ENCODE results near the gene PTH1R. TPM values are rescaled to one million over a fixed set of nuclear protein-coding genes. Genes with fewer than 3 reads are reported as not detected.
A peak's percentile ranks its signal among the peaks of the same experiment; 100 is the strongest.

Gene PTH1R
- total RNA-seq, 1 donor from 2014 or later = 5.7 TPM

GRCh38 chr3:46863261-46863782 lies 14.2 kb upstream of the PTH1R start, which contains the start of gene MYL3:
MYL3 (minus strand) TSS chr3:46863444; CDS start chr3:46863390, 54 bp downstream.
- DNase-seq (ENCODE audit: low read depth) = no peak

- DNase-seq (ENCODE audit: low read depth) = no peak
These were observed 13.2 kb upstream of the PTH1R start for GRCh38 chr3:46864061-46864881.

GRCh38 chr3:46865031-46865507 lies 12.5 kb upstream of the PTH1R start:
- DNase-seq (ENCODE audit: low read depth) = no peak

- no peak for DNase-seq (ENCODE audit: low read depth)
These were observed 12.0 kb upstream of the PTH1R start for GRCh38 chr3:46865546-46865945.

- DNase-seq (ENCODE audit: low read depth) = no peak
These were observed 11.4 kb upstream of the PTH1R start for GRCh38 chr3:46866032-46866595.

GRCh38 chr3:46866720-46867549 lies 10.6 kb upstream of the PTH1R start:
- peak; percentile 63 for DNase-seq (ENCODE audit: low read depth)

GRCh38 chr3:46867550-46867898 lies 10.0 kb upstream of the PTH1R start:
- no peak for DNase-seq (ENCODE audit: low read depth)

- peak; percentile 83 for DNase-seq (ENCODE audit: low read depth)
These were observed 9.2 kb upstream of the PTH1R start for GRCh38 chr3:46868287-46868686.

GRCh38 chr3:46868948-46869347 lies 8.6 kb upstream of the PTH1R start:
- no peak for DNase-seq (ENCODE audit: low read depth)

- no peak for DNase-seq (ENCODE audit: low read depth)
These were observed 8.1 kb upstream of the PTH1R start for GRCh38 chr3:46869440-46869839.

GRCh38 chr3:46870651-46871050 lies 6.9 kb upstream of the PTH1R start:
- DNase-seq (ENCODE audit: low read depth) = no peak

- DNase-seq (ENCODE audit: low read depth) = no peak
These were observed 6.3 kb upstream of the PTH1R start for GRCh38 chr3:46871222-46871621.

- DNase-seq (ENCODE audit: low read depth) = no peak
These were observed 4.0 kb upstream of the PTH1R start for GRCh38 chr3:46873521-46873920.

GRCh38 chr3:46874430-46874829 lies 3.1 kb upstream of the PTH1R start:
- no peak for DNase-seq (ENCODE audit: low read depth)

- DNase-seq (ENCODE audit: low read depth) = no peak
These were observed 2.0 kb upstream of the PTH1R start for GRCh38 chr3:46875560-46875959.

- no peak for DNase-seq (ENCODE audit: low read depth)
These were observed 914 bp upstream of the PTH1R start for GRCh38 chr3:46876313-46877300.

- DNase-seq (ENCODE audit: low read depth) = peak; percentile 58
These were observed 1.4 kb downstream of the PTH1R start for GRCh38 chr3:46878781-46879436.

- DNase-seq (ENCODE audit: low read depth) = no peak
These were observed 3.5 kb downstream of the PTH1R start for GRCh38 chr3:46880884-46881595.

Measured in myocyte (in vitro differentiated cells).